Measurements from ENCODE around the gene BCAS3. TPM values are rescaled to one million over a fixed set of nuclear protein-coding genes. Genes with fewer than 3 reads are reported as not detected.

BCAS3 gene
- total RNA-seq, 1 experiment from 2014 or later = 26.3 TPM

DNA sequence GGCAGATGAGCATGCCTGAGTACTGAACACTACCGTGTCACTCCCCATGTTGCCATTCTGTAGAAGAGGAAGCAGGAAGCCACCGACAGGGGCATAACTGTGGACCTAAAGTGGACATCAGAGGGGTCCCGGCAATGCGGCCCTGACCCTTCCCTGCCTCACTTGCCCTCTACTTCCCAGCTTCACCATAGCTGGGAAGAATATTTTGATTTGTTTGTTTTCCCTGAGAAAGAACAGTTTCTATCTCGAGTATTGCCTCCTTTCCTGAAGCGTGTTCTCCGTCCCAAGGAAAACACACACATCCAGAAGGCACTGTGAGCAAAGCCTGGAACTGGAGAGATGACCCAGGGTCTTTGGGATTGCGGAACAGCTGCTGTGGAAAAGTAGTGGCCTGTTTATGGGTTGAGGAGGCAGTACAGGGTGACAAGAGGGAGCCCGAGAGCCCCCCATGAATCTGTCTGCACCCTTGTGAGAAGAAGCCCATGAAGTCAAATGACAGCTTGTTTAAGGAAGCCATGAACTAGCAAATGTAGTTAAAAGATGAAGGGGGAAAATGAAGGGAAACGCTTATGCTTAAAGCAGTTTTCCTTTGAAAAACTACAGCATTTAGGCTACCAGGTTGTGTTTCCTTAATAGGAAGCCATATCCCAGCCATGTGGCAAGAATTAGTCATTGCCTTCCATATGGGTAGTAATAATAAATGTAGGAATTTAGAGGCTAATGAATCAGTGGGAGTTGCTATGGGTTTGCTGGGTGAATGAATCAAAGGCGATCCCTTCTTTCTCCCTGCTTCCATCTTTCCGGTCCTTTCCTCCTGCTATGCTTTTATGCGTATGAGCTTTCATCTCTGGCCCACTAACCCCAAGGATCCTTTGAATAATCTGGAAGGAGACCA, 632.0 kb downstream of the BCAS3 start:
- Histone ChIP-seq H3K9me2 (ENCODE audit: insufficient read depth) (no peaks in the 10 kb centered on the region), H2AFZ (ENCODE audit: low read depth, low read length, poor library complexity, severe bottlenecking) (no peak overlapping the region), H3K4me1 (ENCODE audit: control insufficient read depth in 1 of 2, insufficient read depth in 2 of 2, low read length in 2 of 2) (no peaks in the 10 kb centered on the region), H3K27me3 (ENCODE audit: insufficient read depth, low read length) (no peaks in the 10 kb centered on the region), H4K20me1 (ENCODE audit: insufficient read depth) (no peaks in the 10 kb centered on the region), H3K9me3 (ENCODE audit: control insufficient read depth in 1 of 2, insufficient read depth in 1 of 2, low read depth in 1 of 2, low read length in 2 of 2) (no peaks in the 10 kb centered on the region), H3K4me2 (ENCODE audit: low read length) (no peak overlapping the region), H3K27ac (ENCODE audit: low read depth, low read length) (no peak overlapping the region), H3K36me3 (ENCODE audit: control insufficient read depth in 1 of 2, insufficient read depth in 2 of 2, low read length in 2 of 2) (no peaks in the 10 kb centered on the region), H3K9ac (ENCODE audit: low read length) (no peak overlapping the region), H3K79me2 (ENCODE audit: insufficient read depth, low read length) (no peaks in the 10 kb centered on the region), H3K4me3 (replicated peaks in 1 of 2; ENCODE audit: low read depth in 1 of 2, low read length in 2 of 2) (no peak overlapping the region)
- POLR2A ChIA-PET = no interaction called here
- CTCF ChIA-PET = no interaction called here
- TF ChIP-seq JUND (IDR thresholded peaks at IDR 0.05) = no peak
- no peak for TF ChIP-seq EZH2 (IDR thresholded peaks at IDR 0.05)
- no peak for TF ChIP-seq ZFX (IDR thresholded peaks at IDR 0.05)
- TF ChIP-seq TCF7L2 (IDR thresholded peaks at IDR 0.05; ENCODE audit: borderline replicate concordance, extremely low read depth, insufficient read depth, insufficient read length) = no peak
- TF ChIP-seq EZH2phosphoT487 (IDR thresholded peaks at IDR 0.05; ENCODE audit: borderline replicate concordance) = no peak
- no peak for TF ChIP-seq SRF (IDR thresholded peaks at IDR 0.05; ENCODE audit: low read depth)
- TF ChIP-seq EGR1 (IDR thresholded peaks at IDR 0.05; ENCODE audit: low read depth) = no peak
- TF ChIP-seq SIN3A (IDR thresholded peaks at IDR 0.05; ENCODE audit: low read depth) = no peak
- TF ChIP-seq CTCF (IDR thresholded peaks at IDR 0.05 in 2 of 3, conservative IDR thresholded peaks at IDR 0.05 in 1 of 3; ENCODE audit: borderline replicate concordance in 1 of 3, insufficient read depth in 1 of 3, low read depth in 2 of 3, low read length in 2 of 3) = no peak
- no peak for TF ChIP-seq FOSL1 (IDR thresholded peaks at IDR 0.05; ENCODE audit: low read depth)
- TF ChIP-seq, protein P1, sequence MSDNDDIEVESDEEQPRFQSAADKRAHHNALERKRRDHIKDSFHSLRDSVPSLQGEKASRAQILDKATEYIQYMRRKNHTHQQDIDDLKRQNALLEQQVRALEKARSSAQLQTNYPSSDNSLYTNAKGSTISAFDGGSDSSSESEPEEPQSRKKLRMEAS (IDR thresholded peaks at IDR 0.05) = no peak
- TF ChIP-seq RAD21 (IDR thresholded peaks at IDR 0.05; ENCODE audit: low read depth) = no peak
- no peak for TF ChIP-seq POLR2AphosphoS5 (IDR thresholded peaks at IDR 0.05; ENCODE audit: low read depth, low read length)
- TF ChIP-seq SP1 (IDR thresholded peaks at IDR 0.05; ENCODE audit: low read depth) = no peak
- TF ChIP-seq, protein P2, sequence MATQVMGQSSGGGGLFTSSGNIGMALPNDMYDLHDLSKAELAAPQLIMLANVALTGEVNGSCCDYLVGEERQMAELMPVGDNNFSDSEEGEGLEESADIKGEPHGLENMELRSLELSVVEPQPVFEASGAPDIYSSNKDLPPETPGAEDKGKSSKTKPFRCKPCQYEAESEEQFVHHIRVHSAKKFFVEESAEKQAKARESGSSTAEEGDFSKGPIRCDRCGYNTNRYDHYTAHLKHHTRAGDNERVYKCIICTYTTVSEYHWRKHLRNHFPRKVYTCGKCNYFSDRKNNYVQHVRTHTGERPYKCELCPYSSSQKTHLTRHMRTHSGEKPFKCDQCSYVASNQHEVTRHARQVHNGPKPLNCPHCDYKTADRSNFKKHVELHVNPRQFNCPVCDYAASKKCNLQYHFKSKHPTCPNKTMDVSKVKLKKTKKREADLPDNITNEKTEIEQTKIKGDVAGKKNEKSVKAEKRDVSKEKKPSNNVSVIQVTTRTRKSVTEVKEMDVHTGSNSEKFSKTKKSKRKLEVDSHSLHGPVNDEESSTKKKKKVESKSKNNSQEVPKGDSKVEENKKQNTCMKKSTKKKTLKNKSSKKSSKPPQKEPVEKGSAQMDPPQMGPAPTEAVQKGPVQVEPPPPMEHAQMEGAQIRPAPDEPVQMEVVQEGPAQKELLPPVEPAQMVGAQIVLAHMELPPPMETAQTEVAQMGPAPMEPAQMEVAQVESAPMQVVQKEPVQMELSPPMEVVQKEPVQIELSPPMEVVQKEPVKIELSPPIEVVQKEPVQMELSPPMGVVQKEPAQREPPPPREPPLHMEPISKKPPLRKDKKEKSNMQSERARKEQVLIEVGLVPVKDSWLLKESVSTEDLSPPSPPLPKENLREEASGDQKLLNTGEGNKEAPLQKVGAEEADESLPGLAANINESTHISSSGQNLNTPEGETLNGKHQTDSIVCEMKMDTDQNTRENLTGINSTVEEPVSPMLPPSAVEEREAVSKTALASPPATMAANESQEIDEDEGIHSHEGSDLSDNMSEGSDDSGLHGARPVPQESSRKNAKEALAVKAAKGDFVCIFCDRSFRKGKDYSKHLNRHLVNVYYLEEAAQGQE (IDR thresholded peaks at IDR 0.05; ENCODE audit: low read depth) = no peak
- TF ChIP-seq POLR2A (IDR thresholded peaks at IDR 0.05; ENCODE audit: borderline replicate concordance, extremely low read depth, insufficient read depth, insufficient read length) = no peak
- TF ChIP-seq, protein P3, sequence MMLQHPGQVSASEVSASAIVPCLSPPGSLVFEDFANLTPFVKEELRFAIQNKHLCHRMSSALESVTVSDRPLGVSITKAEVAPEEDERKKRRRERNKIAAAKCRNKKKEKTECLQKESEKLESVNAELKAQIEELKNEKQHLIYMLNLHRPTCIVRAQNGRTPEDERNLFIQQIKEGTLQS (IDR thresholded peaks at IDR 0.05) = no peak
- no peak for TF ChIP-seq ZNF274 (IDR thresholded peaks at IDR 0.05; ENCODE audit: low read depth, low read length)
- RAD21 ChIA-PET (ENCODE audit: low non-redundant PET in 1 of 2, low total read pairs in 2 of 2, uncharacterized antibody in 2 of 2, unreplicated experiment in 2 of 2) = no interaction called here
- intact Hi-C loops (cut with micrococcal nuclease) = no loop called here
- DNase-seq (ENCODE audit: low read depth, low spot score) = no peak
- BruUV-seq (replicated peaks) = no TSS peak
- no peak for ATAC-seq

Measured in HCT116 (cell line).